ENCODE measurements around the gene CADPS2.

DNA sequence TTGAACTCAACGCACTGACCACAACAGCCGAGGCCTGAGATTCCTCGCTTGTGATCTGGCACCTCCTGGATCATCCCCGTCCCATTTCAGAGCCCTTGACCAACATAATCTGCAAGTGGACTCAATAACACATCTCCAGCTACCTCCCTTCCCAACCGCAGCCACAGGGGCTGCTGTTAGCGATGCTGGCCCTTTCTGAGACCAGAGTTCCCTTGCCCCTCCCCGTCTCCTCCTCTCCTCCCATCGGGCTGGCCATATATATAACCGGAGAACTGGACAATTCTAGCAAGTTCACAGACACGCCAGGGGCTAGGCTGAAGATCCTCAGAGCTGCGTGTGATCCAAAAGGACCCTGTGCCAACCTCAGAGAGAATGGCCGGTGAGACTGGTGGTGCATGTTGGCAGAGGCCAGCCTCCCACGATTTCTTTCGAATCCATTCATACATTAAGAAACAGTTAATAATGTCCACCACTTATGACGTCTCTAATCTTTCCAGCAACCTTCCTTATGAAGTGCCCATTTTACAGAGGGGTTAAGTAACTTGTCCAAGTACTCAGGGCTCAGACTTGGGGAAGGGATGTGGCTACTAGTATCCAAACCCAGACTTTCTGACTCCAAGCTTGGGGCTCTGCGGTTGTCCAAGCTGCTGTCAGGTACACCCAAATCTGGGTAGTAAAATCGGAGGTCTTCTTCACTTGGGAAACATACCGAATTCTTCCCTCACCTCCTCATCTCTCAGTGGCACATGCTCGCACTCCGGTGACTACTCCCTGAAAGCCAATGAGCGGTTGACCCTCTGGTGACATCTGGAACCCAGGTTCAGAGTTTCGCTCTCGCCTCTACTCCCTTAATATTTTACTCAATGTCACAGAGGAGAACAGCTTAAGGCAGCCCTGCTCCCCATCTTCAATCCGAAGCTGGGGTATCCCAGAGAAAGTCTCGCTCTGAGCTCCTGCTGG, 570.5 kb downstream of the CADPS2 start:
- TF ChIP-seq, protein P1, sequence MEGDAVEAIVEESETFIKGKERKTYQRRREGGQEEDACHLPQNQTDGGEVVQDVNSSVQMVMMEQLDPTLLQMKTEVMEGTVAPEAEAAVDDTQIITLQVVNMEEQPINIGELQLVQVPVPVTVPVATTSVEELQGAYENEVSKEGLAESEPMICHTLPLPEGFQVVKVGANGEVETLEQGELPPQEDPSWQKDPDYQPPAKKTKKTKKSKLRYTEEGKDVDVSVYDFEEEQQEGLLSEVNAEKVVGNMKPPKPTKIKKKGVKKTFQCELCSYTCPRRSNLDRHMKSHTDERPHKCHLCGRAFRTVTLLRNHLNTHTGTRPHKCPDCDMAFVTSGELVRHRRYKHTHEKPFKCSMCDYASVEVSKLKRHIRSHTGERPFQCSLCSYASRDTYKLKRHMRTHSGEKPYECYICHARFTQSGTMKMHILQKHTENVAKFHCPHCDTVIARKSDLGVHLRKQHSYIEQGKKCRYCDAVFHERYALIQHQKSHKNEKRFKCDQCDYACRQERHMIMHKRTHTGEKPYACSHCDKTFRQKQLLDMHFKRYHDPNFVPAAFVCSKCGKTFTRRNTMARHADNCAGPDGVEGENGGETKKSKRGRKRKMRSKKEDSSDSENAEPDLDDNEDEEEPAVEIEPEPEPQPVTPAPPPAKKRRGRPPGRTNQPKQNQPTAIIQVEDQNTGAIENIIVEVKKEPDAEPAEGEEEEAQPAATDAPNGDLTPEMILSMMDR (IDR thresholded peaks at IDR 0.05), result no peak
- no peak for TF ChIP-seq EZH2phosphoT487 (IDR thresholded peaks at IDR 0.05)

All from neural progenitor cell (in vitro differentiated cells).